ENCODE results near the gene UBE2U.

- no peak for TF ChIP-seq CTCF (IDR thresholded peaks at IDR 0.05)
- no peak for TF ChIP-seq POLR2A (IDR thresholded peaks at IDR 0.05)
These were observed 5.8 kb downstream of the UBE2U start for GRCh38 chr1:64209221-64209620.

Data from Peyer's patch (tissue), 4 donors.